DND-41 (cell line): ENCODE results near the gene B3GNT8.

Experiments
- EZH2 ChIP-seq: IDR thresholded peaks from 3 replicates; pipeline ENCODE4 v1.6.1; 2012; ENCODE audit warnings: borderline replicate concordance, low read depth, mild to moderate bottlenecking, moderate library complexity, low read length, inconsistent platforms; ENCODE audit not compliant: severe bottlenecking
- TF ChIP-seq, protein P1 (sequence below): IDR thresholded peaks from 2 replicates; pipeline ENCODE4 v1.5.1; 2012; ENCODE audit warnings: borderline replicate concordance, low read length, moderate library complexity, mild to moderate bottlenecking; ENCODE audit not compliant: poor library complexity, severe bottlenecking; ENCODE audit errors: extremely low read depth

- TF ChIP-seq, protein P1, sequence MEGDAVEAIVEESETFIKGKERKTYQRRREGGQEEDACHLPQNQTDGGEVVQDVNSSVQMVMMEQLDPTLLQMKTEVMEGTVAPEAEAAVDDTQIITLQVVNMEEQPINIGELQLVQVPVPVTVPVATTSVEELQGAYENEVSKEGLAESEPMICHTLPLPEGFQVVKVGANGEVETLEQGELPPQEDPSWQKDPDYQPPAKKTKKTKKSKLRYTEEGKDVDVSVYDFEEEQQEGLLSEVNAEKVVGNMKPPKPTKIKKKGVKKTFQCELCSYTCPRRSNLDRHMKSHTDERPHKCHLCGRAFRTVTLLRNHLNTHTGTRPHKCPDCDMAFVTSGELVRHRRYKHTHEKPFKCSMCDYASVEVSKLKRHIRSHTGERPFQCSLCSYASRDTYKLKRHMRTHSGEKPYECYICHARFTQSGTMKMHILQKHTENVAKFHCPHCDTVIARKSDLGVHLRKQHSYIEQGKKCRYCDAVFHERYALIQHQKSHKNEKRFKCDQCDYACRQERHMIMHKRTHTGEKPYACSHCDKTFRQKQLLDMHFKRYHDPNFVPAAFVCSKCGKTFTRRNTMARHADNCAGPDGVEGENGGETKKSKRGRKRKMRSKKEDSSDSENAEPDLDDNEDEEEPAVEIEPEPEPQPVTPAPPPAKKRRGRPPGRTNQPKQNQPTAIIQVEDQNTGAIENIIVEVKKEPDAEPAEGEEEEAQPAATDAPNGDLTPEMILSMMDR, result no peak
- TF ChIP-seq EZH2, result no peak
Observed at GRCh38 chr19:41445575-41445974, 18.4 kb upstream of the B3GNT8 start.
